Stromal cell of bone marrow (primary cell): Measurements from ENCODE around the gene LRRC72.

Experiments used
- DNase-seq: peaks from one replicate; pipeline ENCODE4 v3.0.0-alpha.2; 2012; ENCODE audit warnings: low read depth

Gene LRRC72

DNA sequence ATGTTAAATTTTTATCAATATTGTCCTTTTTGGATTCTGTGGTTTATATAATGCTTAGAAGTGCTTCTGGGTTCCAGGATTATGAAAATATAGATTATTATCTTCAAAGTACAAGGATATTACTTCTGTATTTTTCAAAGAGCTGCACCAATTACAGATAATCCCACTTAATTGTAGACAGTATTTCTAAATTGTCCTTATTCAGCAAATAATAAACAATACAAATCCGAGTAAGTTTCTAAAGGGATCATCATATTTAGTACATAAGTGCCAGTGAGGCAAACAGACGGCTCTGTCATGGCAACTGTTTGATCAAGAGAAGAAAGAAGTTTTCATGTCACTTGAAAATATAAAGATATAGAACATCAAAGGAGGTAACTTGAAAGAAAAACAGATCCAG lies 99.8 kb downstream of the LRRC72 start:
- no peak for DNase-seq

DNA sequence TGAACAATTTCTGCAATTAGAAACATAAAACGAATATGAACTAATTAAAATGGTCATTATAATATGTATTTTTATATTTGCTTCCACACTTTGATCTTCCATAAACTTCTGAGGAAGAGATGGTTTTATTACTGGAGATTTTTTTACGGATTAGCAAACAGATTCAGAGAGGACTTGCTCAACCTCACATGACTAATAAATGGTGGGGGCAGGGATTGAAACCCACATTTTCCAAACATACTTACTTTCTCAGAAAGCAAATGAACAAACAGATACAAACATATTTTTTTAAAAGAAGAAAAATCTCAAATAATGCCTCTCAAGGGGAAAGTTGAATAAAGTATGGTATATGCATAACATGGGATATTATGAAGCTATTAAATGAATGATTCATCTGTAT lies 100.6 kb downstream of the LRRC72 start:
- no peak for DNase-seq

DNA sequence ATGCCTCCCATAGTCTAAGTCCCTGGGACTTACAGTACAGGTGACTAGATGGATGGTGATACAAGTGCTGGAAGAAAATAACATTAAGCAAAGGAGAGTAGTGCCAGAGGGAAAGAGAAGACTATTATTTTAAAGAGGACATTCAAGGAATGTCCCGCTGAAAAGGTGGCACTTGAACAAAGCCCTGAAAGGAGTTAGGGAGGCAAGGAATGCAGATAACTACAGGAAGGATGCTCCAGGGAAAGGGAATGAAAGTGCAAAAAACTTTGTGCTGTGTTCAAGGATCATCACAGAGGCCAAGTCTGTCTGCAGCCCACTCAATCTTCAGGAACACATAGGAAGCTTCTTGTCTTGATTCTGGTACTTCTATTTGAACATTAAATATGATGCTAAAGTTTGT lies 104.0 kb downstream of the LRRC72 start:
- DNase-seq: no peak
